Islet precursor cell (in vitro differentiated cells): ENCODE measurements around the gene NPAS3.

Experiments
- DNase-seq: peaks from one replicate; pipeline ENCODE4 v3.0.0-alpha.2; 2018

NPAS3 gene

DNA sequence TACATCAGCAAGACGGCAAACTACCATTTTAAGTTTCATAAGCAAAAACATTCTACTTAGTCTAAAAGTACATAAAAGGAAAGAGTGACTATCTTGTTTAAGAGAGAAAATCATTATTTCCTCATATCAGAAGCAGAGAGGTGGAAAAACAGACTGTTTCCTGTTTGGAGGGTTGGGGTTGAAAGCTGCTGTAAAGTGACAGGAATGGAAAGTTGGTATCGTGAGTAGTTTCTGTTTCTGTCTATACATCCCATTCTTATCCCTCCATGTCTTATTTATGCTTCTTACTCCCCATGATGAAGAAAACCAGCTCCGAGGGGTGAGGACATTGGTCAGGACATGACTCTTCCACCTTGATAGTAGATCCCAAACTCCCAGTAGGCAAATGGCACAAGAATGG, 795.7 kb downstream of the NPAS3 start:
- DNase-seq, result no peak

DNA sequence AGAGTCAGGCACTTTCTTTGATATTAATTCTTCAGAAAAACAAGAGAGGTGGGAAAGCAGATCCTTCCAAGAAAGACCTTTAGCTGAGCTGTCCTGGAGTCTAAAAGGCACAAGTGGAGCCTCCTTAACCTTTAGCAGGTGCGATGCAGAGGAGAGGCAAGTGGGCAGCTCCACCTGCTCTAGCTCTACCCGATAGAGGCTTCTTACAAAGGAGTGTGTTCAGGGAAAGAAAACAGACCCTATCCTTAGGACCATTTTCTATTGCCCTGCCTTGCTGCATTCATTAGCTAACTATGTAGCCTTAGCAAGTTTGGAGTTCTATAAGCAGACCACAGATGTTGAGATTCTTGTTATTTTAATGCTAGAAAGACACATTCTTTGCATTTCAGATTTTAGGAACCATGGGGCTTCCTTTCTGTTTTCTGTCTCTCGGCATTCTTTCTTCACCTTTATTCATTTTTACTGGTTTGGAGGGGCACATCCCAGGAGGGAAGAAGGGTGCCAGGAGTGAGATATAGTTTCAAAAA, 797.7 kb downstream of the NPAS3 start:
- DNase-seq, result no peak

DNA sequence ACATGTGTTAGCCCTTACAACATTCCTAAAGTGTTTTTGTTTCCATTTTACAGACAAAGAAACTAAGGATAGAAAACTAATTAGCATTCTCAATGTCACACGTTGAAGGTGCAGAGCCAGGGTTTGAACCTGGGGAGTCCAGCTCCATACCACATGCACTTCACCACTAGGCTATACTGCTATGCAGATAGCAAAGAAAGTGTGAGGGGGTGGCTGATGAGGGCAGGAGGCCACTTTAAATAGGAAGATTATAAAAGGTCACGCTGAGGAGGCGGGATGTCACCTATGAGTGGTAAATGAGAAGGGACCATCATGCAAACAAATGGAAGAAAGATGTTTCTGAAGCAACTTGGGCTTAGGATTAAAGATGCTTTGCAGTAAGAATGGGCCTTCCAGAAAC, 798.3 kb downstream of the NPAS3 start:
- DNase-seq, result no peak

DNA sequence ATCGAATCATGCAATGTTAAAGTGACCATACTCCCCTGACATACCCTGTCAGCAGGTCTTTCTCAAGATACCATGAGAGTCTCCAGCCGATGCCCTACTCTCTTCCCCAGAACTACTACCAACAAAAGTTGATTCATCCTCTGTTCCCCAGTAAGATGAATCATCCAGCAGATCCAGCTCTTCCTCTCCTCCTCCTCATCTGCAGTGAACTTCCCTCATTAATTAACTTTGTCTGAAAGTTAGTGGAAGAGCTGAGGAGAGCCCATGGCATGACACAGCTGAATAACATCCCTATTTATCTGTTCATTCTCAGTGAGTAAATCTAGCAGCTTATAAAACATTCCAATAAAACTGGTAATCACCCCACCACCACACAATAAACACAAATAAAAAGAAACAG, 798.8 kb downstream of the NPAS3 start:
- no peak for DNase-seq

DNA sequence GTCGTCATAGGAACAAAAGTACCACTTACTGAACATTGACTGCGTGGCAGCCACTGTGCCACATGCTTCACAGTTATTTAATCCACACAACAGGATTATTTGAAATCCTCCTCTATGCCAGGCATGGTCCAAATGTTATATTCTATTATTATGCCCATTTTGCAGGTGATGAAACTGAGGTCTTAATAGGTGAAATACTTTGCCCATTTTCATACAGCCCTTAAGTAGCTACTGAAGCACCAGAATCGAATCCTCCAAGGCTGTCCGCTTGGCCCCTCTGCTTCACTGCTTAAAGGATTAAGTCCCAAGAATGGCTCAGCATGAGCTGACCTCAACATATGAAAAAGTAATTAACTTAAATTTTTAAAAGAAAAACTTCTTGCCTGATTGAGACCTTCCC, 799.4 kb downstream of the NPAS3 start:
- no peak for DNase-seq

DNA sequence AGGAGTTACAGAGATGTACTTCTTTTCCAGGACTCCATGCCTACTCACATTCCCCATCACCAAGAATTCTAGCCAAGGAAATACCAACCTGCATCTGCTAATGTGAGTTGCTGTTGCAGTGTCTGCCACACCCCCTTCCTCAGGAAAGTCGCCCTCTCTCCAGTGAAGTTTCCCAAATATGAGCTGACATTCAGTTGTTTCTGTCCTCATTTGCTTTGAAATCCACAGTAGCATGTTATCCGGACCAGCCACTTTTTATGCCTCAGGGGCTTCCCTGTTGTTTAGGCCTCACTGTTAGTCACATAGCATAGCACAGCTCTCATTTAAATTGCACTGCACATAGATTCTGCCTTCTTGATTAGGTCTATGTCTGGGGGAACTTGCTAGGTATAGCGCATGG, 799.8 kb downstream of the NPAS3 start:
- peak; percentile 79 for DNase-seq

DNA sequence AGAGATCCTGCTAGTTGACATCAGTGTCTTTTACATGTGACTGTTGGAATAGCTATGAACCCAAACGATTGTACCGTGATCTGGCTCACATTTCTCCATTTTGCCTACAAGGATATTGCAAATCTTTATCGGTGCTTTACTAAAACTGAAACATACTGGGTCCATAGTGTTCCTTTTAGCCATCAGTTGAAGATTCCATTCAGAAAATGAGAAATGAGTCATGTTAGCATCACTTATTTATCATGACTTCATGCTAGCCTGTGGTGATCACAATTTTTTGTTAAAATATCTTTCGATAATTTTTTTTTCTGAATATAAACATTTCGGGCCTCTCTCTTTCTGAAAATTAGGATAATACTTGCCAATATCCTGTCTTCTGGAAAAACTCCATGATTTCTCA, 801.9 kb downstream of the NPAS3 start:
- no peak for DNase-seq

DNA sequence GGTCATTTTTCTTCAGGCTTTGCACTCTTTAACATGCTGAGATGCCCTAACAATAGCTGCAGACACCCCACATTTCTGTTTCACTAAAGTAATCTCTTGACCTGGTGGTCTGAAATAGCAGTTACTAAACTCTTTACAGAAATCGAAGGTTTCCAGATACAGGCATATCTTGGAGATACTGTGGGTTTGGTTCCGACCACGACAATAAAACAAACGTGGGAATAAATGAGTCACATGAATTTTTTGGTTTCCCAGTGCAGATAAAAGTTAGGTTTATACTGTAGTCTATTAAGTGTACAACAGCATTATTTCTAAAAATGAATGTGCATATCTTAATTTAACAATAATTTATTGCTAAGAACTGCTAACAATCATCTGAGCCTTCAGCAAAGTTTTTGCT, 803.5 kb downstream of the NPAS3 start:
- DNase-seq, result no peak

DNA sequence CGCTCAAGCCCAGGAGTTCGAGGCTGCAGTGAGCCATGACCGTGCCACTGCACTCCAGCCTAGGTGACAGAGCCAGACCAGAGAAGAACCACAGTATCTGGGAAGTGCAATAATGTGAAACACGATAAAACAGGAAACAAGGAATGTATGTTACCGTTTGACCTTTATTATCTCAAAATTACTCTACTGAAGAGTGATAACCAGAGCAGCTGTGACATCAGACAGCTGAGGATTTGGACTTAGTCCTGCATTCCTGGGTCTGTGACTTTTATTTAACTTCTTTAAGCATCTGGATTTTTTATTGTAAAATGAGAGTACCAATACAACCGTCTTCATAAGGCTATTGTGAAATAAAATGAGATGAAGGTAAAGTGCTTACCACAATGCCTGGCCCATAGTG, 806.5 kb downstream of the NPAS3 start:
- no peak for DNase-seq

DNA sequence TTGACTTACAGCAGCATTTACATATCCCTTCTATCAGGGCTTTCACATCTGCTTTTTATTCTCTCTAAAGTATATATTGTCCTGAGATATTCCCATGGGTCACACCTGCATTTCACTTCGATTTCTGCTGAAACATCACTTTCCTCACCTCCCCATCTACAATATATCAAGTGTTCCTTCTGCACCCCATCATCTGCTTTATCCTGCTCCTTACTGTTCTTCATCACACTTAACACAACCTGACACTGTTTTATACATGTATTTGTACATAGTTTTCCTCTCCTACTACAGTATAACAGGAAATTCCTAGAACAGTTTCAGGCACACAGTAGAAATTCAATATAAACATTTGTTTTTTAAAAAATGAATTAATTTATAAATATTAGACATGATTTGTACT, 809.1 kb downstream of the NPAS3 start:
- no peak for DNase-seq

DNA sequence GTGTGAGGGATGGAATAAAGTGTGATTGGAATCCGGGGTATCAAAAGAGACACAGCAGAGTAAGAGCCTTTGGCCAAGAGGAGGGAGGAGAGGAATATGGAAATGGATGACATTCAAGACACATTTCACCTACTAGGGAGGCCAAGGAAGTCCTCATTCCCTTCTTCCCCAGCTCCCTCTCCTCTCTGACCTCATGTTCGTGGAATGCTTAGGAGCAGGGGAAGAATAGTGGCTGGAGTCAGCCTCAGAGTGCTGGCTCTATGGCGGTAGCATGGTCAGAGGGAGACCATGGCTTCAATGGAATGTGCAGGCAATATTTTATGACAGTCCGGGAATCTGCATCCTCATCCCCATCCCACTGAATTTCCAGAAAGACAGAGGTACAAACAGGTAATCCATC, 815.6 kb downstream of the NPAS3 start:
- peak; percentile 91 for DNase-seq

DNA sequence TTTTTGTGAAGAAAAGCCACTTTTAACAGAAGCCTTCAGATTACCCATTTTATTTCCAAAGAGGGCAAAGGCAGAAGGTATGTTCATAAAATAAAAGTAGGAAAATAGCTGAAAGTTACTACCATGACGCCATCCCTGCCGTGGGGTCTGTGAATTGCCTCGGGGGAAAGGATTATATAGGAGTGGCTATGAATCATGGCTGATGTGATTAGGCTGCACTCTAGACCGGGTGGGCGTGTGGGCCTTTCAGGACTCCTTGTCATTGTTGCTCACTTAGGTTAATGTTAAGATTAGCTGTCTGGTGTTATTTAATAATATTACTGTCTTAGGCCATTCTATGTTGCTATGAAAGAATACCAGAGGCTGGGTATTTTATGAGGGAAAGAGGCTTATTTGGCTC, 816.7 kb downstream of the NPAS3 start:
- no peak for DNase-seq

DNA sequence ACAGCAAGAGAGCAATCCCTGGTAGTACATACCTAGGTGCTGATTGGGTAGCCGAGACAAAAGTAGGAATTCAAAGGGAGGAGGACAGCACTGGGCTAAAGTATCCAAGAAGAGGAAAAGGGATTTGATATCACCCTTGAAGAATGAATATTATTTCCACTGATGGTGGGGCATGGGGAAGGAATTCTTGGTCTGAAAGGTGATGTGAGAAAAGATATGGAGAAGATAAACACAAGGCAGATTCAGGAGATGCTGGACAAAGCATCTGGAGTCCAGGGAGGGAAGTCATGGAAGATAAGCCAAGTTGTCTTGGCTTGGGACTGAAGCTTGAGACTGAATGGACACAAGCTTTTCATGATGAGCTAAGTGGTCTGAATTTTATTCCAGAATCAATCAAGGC, 818.2 kb downstream of the NPAS3 start:
- DNase-seq, result no peak

DNA sequence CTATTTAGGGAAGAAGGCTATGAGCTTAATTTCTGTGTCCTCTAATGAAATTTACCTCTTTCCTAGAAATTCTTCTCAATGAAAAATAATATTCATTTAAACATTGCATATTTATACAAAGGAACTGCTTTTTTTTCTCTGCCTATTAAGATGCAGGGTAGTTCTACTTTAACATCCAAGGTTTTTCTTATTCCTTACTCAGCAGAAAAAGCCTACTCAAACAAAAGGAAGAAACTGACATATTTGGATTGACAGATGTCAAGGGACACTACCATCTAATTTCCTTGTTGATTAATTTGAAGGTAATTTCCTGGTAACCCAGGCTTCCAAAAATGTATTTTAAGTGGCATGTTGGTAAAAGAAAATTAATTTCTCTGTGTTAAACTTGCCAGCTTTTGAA, 819.9 kb downstream of the NPAS3 start:
- no peak for DNase-seq

DNA sequence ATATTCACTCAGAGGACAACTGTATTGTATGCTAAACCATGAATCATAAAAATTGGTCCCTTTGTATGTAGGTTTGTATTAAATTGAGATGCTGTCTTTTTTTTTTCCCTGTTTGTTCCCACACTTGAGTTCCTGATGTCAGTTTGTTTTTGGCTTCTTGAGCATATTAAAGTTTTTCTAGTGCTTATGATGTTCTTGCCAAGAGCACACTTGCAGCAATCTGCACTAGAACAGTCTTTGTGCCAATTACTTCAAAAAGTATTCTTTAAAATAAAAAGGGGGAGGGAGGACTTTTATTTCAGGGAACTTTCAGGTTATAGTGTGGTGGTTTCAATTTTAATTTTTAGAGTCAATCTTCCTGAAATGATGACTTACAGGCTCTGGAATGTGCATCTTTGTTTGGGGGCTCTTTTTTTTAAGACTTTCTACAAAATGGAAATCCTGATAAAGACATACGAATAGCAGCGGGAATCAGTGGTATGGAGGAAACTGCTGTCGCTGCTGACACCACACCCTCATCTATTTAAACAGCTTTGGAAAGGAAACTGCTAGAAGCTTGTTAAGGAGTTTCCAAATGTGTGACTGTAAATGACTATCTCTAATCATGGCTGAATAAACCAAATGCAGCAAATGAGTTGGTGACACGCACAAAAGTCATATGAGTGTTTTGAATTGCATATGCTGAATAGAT, 823.6 kb downstream of the NPAS3 start:
- no peak for DNase-seq

DNA sequence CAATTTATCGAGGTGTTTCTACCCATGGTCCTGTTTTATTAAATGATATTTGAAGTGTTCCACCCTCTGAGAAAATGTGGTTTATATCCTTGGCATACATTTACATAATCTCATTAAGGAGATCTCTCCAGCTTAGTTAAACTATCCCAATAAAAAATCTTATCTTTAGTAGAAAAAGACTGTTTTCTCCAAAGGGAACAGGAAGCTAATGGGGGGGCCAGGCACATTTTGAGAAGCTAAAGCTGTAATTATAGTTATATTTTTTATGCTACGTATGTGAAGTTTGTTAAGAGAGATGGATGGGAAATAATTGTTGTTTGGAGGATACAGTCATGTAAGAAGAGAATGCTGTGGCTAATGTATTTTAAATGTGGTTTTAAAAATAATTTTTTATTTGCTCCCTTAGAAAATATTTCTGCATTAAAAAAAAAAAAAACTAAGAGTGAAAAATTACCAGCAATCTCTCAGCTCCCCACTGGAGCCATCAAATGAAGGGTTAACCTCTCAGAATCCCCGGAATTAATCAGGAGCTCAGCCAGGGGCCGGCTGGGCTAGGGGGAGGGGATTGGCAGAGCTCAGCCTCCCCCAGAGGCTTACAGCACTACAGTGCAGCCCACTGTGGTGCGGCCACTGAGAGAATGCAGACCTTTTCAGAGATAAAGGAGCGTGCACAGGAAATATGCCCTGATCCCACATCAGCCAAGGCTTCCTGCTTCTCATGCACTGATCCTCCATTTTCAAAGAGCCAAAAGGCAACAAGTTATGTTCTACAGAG, 826.4 kb downstream of the NPAS3 start:
- peak; percentile 92 for DNase-seq

DNA sequence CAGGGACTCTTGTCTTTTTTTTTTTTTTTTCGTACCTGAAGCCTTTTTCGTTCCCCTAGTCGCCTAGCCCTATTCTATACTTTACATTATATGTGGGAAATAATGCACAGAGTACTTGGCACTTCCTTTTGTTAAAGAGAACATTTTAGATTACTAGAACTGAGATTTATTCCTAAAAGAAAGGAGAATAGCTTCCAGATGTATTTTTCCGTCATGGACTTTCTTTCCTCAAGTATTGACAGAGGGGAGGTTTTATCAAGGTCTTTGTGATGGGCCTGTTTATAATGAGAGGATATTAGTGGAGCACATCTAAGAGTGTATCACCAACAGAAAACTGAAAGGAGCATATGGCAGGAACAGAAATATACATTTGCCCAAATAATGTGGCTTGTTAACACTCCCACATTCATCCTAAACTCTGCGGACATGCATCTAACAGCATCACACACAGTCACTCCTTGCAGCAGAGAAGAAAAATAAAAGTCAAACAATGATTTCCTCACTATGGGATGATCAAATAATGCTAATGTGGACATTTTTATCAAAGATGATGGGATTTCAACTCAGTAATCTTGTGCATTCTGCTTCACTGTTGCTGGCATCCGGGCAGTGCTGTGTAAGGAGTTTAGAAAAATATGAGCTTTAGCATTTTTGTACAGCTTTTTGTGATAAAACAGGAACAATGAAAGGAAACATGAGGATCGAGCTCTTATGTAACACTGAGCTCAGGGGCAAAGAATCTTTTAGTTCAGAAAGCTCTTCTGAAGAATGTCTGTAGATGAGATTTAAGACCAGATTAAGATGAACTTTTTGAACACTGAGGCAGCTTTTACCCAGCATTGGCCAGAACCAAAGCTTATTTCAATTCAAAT, 829.1 kb downstream of the NPAS3 start:
- DNase-seq, result no peak

DNA sequence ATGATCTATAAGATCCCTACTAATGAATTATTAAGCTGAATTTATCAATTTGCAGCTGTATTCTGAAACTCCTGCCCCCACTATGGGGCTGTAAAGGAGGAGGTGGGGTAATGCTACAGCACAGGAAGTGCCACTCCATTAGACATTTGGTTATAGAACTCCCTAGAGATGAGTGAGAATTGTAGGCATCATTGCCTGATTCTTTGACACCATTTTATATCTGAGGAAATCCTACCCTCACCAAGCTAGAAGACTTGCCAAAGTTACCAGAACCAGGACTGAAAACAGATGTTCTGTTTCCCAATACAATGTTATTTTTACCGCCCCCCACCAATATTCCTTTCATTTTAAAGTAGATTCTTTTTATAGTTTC, 829.8 kb downstream of the NPAS3 start:
- no peak for DNase-seq

DNA sequence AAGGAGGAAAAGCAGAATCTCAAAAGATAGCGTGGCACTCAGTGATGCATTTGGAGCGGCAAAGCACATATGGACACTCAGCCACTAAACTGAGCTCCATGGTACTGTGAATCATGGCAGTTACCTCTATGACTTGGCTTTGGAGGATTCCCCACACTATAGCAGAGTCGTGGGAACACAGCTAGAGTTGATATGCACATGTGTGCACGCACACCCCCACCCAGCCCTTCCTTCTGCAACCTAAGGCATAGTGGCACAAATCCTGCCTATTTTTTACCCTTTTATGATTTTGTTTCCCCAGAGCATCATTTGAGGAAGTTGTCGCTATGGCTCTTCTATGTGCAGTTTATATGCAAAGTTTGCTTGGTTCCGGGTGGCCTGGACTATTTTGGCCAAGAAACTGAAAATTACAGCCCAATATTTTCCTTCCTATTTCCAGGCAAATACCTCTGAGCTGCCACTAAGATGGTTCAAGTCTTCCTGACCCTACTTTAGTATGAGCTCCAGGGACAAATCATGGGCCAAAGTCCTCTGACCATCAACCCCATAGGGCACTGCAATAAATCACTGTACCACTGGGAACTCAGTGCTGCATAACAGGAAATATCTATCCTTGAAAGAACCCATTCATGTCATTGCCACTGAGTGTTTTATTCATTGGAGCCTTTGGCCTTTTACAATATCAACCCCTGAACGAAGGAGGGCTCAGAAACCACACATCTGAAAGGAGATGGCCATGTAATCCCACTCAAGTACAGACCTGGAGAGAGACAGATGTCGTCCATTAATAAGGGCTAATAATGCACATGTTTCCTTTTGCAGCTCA, 834.7 kb downstream of the NPAS3 start:
- DNase-seq, result no peak

DNA sequence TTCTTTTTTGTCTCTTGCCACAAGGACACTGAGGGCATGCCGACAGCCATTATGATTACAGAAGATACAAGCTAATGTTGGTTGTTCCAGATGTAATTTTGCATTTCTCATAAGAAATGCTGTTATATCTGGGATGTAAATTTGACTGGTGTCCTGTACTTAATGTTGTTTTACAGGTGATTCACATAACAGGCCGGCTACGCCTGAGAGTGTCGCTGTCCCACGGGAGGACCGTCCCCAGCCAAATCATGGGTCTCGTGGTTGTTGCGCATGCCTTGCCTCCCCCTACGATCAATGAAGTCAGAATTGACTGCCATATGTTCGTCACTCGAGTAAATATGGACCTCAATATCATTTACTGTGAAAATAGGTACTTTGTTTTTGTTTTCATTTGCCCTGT, 835.5 kb downstream of the NPAS3 start:
- no peak for DNase-seq

DNA sequence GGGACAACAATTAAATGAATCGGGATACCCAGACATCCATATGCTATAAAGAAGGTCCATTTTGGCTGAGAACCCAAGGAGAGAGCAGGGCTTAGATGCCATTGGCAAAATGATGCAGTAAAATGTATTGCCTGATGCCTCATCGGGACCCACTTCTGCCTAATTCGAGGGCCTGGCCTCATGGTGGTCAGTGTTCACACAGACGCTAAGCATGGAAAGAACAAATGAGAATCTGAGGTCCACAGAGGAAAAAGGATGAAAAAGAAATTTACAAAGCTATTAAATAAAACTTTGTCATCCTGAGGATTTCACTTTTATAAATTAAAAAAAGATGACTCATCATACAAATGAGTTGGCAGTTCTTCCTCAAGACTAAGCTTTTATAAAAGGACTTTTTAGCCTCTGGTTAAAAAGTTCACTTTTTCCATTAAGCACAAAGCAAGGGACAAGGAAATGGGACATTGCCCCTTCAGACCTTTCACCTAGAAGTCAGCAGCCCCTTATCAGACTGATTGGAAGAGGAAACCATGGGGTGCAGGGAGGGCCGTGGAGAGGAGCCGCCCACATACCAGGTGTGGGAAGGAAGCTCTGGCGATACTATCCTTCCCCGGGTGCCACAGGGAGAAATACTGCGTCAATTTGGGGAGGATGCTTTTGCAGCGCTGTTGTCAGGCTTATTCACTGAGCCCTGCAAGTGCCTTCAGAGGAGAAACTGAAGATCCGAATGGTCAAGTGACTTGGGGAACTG, 836.2 kb downstream of the NPAS3 start:
- DNase-seq, result no peak

DNA sequence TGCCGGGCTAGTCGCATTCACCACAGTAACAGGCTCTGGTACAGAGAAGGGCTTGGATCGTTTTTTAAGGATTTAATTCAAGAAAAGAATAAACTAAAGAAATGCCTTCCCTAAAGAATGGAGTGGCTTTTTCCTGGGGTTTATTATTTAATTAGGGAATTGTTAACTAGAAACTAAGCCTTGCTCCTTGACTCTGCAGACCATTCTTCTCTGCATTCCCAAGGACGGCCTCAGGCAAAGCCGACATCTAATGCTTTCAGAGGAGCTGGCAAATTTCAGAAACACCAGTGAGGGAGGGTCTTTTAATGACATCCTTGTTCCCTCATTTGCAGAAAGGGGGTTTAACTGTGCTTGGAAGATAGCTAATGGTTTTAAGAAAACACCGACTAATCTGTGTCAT, 838.2 kb downstream of the NPAS3 start:
- DNase-seq, result peak; percentile 84
